H9 (cell line): ENCODE results near the gene RPN1. TPM values are rescaled to one million over a fixed set of nuclear protein-coding genes. Genes with fewer than 3 reads are reported as not detected.
"Not testable (repeated sequence)": the region's sequence is repeated elsewhere in the genome, so short reads cannot be mapped to it uniquely, and the experiment has no call there.

Source experiments
- DNase-seq: peaks from one replicate; pipeline ENCODE4 v3.0.0-alpha.2; 2017
- H2AFZ ChIP-seq: one replicate; pipeline ENCODE4 v1.6.1; 2013; ENCODE audit warnings: mild to moderate bottlenecking, low read length, control low read depth, moderate library complexity
- H2AK5ac ChIP-seq: 2 replicates; pipeline ENCODE4 v1.6.1; 2013; ENCODE audit warnings: low read length, control low read depth, mixed read lengths; ENCODE audit not compliant: insufficient read length
- H2BK120ac ChIP-seq: one replicate; pipeline ENCODE4 v1.6.1; 2013; ENCODE audit warnings: low read depth, mild to moderate bottlenecking, low read length, control low read depth, inconsistent platforms; ENCODE audit not compliant: poor library complexity, severe bottlenecking
- H2BK12ac ChIP-seq: 2 replicates; pipeline ENCODE4 v1.6.1; 2013; ENCODE audit warnings: low read length, control low read depth, mixed read lengths, low read depth; ENCODE audit not compliant: insufficient read length
- H2BK15ac ChIP-seq: 2 replicates; pipeline ENCODE4 v1.6.1; 2013; ENCODE audit warnings: low read depth, low read length, control low read depth
- H2BK20ac ChIP-seq: one replicate; pipeline ENCODE4 v1.6.1; 2013; ENCODE audit warnings: low read depth, mild to moderate bottlenecking, low read length, control low read depth, inconsistent platforms; ENCODE audit not compliant: poor library complexity, severe bottlenecking
- H2BK5ac ChIP-seq: 2 replicates; pipeline ENCODE4 v1.6.1; 2013; ENCODE audit warnings: low read length, control low read depth, mixed read lengths; ENCODE audit not compliant: insufficient read length
- H3K14ac ChIP-seq: 2 replicates; pipeline ENCODE4 v1.6.1; 2013; ENCODE audit warnings: low read length, control low read depth; ENCODE audit not compliant: insufficient read depth
- H3K18ac ChIP-seq: 2 replicates; pipeline ENCODE4 v1.6.1; 2013; ENCODE audit warnings: low read depth, mild to moderate bottlenecking, mixed read lengths, low read length, control low read depth; ENCODE audit not compliant: insufficient read length
- H3K23ac ChIP-seq: 2 replicates; pipeline ENCODE4 v1.6.1; 2013; ENCODE audit warnings: low read length, control low read depth, mixed read lengths, low read depth; ENCODE audit not compliant: insufficient read length
- H3K23me2 ChIP-seq: 2 replicates; pipeline ENCODE4 v1.6.1; 2013; ENCODE audit warnings: low read depth, mild to moderate bottlenecking, mixed read lengths, low read length, control low read depth; ENCODE audit not compliant: insufficient read length, poor library complexity, severe bottlenecking
- H3K27ac ChIP-seq: 2 replicates; pipeline ENCODE4 v1.5.1; 2013; ENCODE audit warnings: low read length, control low read depth, mixed read lengths, low read depth; ENCODE audit not compliant: insufficient read length
- H3K27me3 ChIP-seq: 2 replicates; pipeline ENCODE4 v1.6.1; 2013; ENCODE audit warnings: low read length, control low read depth, inconsistent platforms; ENCODE audit not compliant: insufficient read depth
- H3K4ac ChIP-seq: 2 replicates; pipeline ENCODE4 v1.6.1; 2013; ENCODE audit warnings: low read depth, mild to moderate bottlenecking, control low read depth, inconsistent platforms, low read length, moderate library complexity
- H3K4me1 ChIP-seq: 2 replicates; pipeline ENCODE4 v1.6.1; 2013; ENCODE audit warnings: low read length, control low read depth, inconsistent platforms; ENCODE audit not compliant: insufficient read depth
- H3K4me2 ChIP-seq: 2 replicates; pipeline ENCODE4 v1.6.1; 2013; ENCODE audit warnings: low read length, control low read depth, mixed read lengths; ENCODE audit not compliant: insufficient read length, insufficient read depth
- H3K56ac ChIP-seq: 2 replicates; pipeline ENCODE4 v1.6.1; 2013; ENCODE audit warnings: low read depth, mild to moderate bottlenecking, mixed read lengths, low read length, control low read depth; ENCODE audit not compliant: insufficient read length
- H3K79me1 ChIP-seq: 2 replicates; pipeline ENCODE4 v1.6.1; 2013; ENCODE audit warnings: low read depth, mild to moderate bottlenecking, moderate library complexity, low read length, control low read depth, inconsistent platforms; ENCODE audit not compliant: insufficient read depth, poor library complexity, severe bottlenecking
- H3K79me2 ChIP-seq: 2 replicates; pipeline ENCODE4 v1.6.1; 2013; ENCODE audit warnings: low read length, control low read depth, inconsistent platforms; ENCODE audit not compliant: insufficient read depth
- H3K9ac ChIP-seq: 2 replicates; pipeline ENCODE4 v1.6.1; 2013; ENCODE audit warnings: low read length, control low read depth, mixed read lengths; ENCODE audit not compliant: insufficient read length; ENCODE audit errors: extremely low read depth
- H3K9me3 ChIP-seq: one replicate; pipeline ENCODE4 v1.6.1; 2013; ENCODE audit warnings: low read depth, low read length, inconsistent platforms; ENCODE audit not compliant: control insufficient read depth
- H3T11ph ChIP-seq: one replicate; pipeline ENCODE4 v1.6.1; 2013; ENCODE audit warnings: mild to moderate bottlenecking, low read length, control low read depth, inconsistent platforms
- H4K20me1 ChIP-seq: one replicate; pipeline ENCODE4 v1.6.1; 2013; ENCODE audit not compliant: control insufficient read depth, insufficient read length, insufficient read depth
- H4K5ac ChIP-seq: 2 replicates; pipeline ENCODE4 v1.6.1; 2013; ENCODE audit warnings: low read depth, mild to moderate bottlenecking, mixed read lengths, low read length, control low read depth; ENCODE audit not compliant: insufficient read length
- H4K8ac ChIP-seq: replicated peaks from 2 replicates; pipeline ENCODE4 v1.6.1; 2013; ENCODE audit warnings: low read length, control low read depth, mixed read lengths, low read depth; ENCODE audit not compliant: insufficient read length
- H4K91ac ChIP-seq: 2 replicates; pipeline ENCODE4 v1.6.1; 2013; ENCODE audit warnings: low read depth, mild to moderate bottlenecking, moderate library complexity, mixed read lengths, low read length, control low read depth; ENCODE audit not compliant: insufficient read length
- H3K27ac Mint-ChIP-seq, 3 experiments: 2 replicates in 2 of 3; 3 replicates in 1 of 3; pipeline ENCODE4 v1.8.0; 2020 to 2021; ENCODE audit warnings: mixed read lengths in 3 of 3, mild to moderate bottlenecking in 1 of 3, moderate library complexity in 1 of 3
- H3K27me3 Mint-ChIP-seq: 2 replicates; pipeline ENCODE4 v1.8.0; 2021; ENCODE audit warnings: low read depth, mild to moderate bottlenecking, moderate library complexity, mixed read lengths
- H3K36me3 Mint-ChIP-seq, 3 experiments: 2 replicates in 2 of 3; 3 replicates in 1 of 3; pipeline ENCODE4 v1.8.0; 2020 to 2021; ENCODE audit warnings: low read depth in 3 of 3, mixed read lengths in 3 of 3; ENCODE audit not compliant: insufficient read depth in 1 of 3
- H3K4me1 Mint-ChIP-seq, 2 experiments: 2 replicates each; pipeline ENCODE4 v1.8.0; 2020; ENCODE audit warnings: mixed read lengths in 2 of 2
- H3K4me3 Mint-ChIP-seq, 2 experiments: 2 replicates in 1 of 2; 3 replicates in 1 of 2; pipeline ENCODE4 v1.8.0; 2020 to 2021; ENCODE audit warnings: mild to moderate bottlenecking in 2 of 2, mixed read lengths in 2 of 2, moderate library complexity in 1 of 2
- H3K9me3 Mint-ChIP-seq, 2 experiments: 2 replicates in 1 of 2; 3 replicates in 1 of 2; pipeline ENCODE4 v1.8.0; 2020; ENCODE audit warnings: mild to moderate bottlenecking in 2 of 2, mixed read lengths in 2 of 2, moderate library complexity in 1 of 2
- WGBS: extraction: QIAGEN DNeasy Blood & Tissue Kit; methylation state at CpG from one replicate; pipeline ENCODE4 v1.1.7; 2013; ENCODE audit warnings: missing lambda C conversion rate, low lambda C conversion rate, mixed read lengths; ENCODE audit not compliant: insufficient read length; ENCODE audit errors: extremely low coverage; 5-methylcytosine and 5-hydroxymethylcytosine counted together
- total RNA-seq: library from RNA; stranded (reverse); gene quantifications from 2 replicates; pipeline ENCODE4 v1.2.1, GENCODE V29; 2021

RPN1 gene
- total RNA-seq, 1 experiment from 2014 or later = 174 TPM

DNA sequence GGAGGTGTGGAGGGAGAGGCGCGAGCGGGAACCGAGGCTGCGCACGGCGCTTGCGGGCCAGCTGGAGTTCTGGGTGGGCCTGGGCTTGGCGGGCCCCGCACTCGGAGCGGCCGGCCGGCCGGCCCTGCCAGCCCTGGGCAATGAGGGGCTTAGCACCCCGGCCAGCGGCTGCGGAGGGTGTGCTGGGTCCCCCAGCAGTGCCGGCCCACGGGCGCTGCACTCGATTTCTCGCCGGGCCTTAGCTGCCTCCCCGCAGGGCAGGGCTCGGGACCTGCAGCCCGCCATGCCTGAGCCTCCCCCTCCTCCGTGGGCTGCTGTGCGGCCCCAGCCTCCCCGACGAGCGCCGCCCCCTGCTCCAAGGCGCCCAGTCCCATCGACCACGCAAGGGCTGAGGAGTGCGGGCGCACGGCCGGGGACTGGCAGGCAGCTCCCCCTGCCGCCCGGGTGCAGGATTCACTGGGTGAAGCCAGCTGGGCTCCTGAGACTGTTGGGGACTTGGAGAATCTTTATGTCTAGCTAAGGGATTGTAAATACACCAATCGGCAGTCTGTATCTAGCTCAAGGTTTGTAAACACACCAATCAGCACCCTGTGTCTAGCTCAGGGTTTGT, 2.9 kb upstream of the RPN1 start:
- not testable (repeated sequence) for H2BK12ac ChIP-seq, H4K20me1 ChIP-seq, H4K91ac ChIP-seq, H4K8ac ChIP-seq, H2BK20ac ChIP-seq, H3K4me2 ChIP-seq, H3K27me3 ChIP-seq, H3K56ac ChIP-seq, H2AK5ac ChIP-seq, H2BK5ac ChIP-seq, H3K23me2 ChIP-seq, H3K36me3 Mint-ChIP-seq, H3K27ac ChIP-seq, H3K27me3 Mint-ChIP-seq, H3K18ac ChIP-seq, H3K79me1 ChIP-seq, H3K23ac ChIP-seq, H3K14ac ChIP-seq, H3K9me3 ChIP-seq, H2BK120ac ChIP-seq, H3K4me1 ChIP-seq, H2BK15ac ChIP-seq, H3K9me3 Mint-ChIP-seq, H3K4ac ChIP-seq, H4K5ac ChIP-seq, H2AFZ ChIP-seq, H3K9ac ChIP-seq, H3K27ac Mint-ChIP-seq, H3T11ph ChIP-seq, H3K4me3 Mint-ChIP-seq
- WGBS = no CpG with 5 or more reads among the region's 43 CpGs
- peaks cover 11 to 17% of the 10 kb centered on the region in 2 experiments for H3K4me1 Mint-ChIP-seq
- DNase-seq = peak; percentile 65
- H3K79me2 ChIP-seq = peaks cover 17% of the 10 kb centered on the region; the same call in 1 of the 2 replicates
